Neuronal stem cell (in vitro differentiated cells): Measurements from ENCODE around the gene TMEM167A. TPM values are rescaled to one million over a fixed set of nuclear protein-coding genes. Genes with fewer than 3 reads are reported as not detected.

Source experiments
- DNase-seq: peaks from one replicate; pipeline ENCODE4 v3.0.0-alpha.2; 2013; ENCODE audit warnings: low spot score
- H2AFZ ChIP-seq: one replicate; pipeline ENCODE4 v1.6.1; 2013; ENCODE audit warnings: mild to moderate bottlenecking, low read length, inconsistent platforms
- H2AK5ac ChIP-seq: 2 replicates; pipeline ENCODE4 v1.6.1; 2013; ENCODE audit warnings: low read depth, mild to moderate bottlenecking, inconsistent platforms, low read length, moderate library complexity, mixed read lengths
- H2BK120ac ChIP-seq: 2 replicates; pipeline ENCODE4 v1.6.1; 2013; ENCODE audit warnings: low read depth, mild to moderate bottlenecking, inconsistent platforms, low read length, moderate library complexity, mixed read lengths
- H2BK12ac ChIP-seq: one replicate; pipeline ENCODE4 v1.6.1; 2013; ENCODE audit warnings: low read length, inconsistent platforms
- H2BK15ac ChIP-seq: 2 replicates; pipeline ENCODE4 v1.6.1; 2013; ENCODE audit warnings: mild to moderate bottlenecking, low read length, inconsistent platforms, mixed read lengths
- H2BK5ac ChIP-seq: one replicate; pipeline ENCODE4 v1.6.1; 2013; ENCODE audit warnings: inconsistent platforms, mild to moderate bottlenecking, low read length, moderate library complexity
- H3K14ac ChIP-seq: one replicate; pipeline ENCODE4 v1.6.1; 2013; ENCODE audit warnings: low read length, inconsistent platforms
- H3K18ac ChIP-seq: 2 replicates; pipeline ENCODE4 v1.6.1; 2013; ENCODE audit warnings: low read length, inconsistent platforms
- H3K23ac ChIP-seq: 2 replicates; pipeline ENCODE4 v1.6.1; 2013; ENCODE audit warnings: low read depth, mild to moderate bottlenecking, mixed read lengths, low read length, inconsistent platforms; ENCODE audit not compliant: poor library complexity
- H3K27ac ChIP-seq: replicated peaks from 3 replicates; pipeline ENCODE4 v1.5.1; 2013; ENCODE audit warnings: low read length, inconsistent platforms
- H3K27me3 ChIP-seq, 3 experiments: 2 replicates each; pipeline ENCODE4 v1.6.1; 2013; ENCODE audit warnings: low read length in 3 of 3, mild to moderate bottlenecking in 2 of 3, inconsistent platforms in 1 of 3, low read depth in 1 of 3, mixed read lengths in 1 of 3, moderate library complexity in 1 of 3; ENCODE audit not compliant: control insufficient read depth in 3 of 3, insufficient read depth in 3 of 3
- H3K36me3 ChIP-seq, 2 donors: replicated peaks in 1 of 2; 2 replicates each; pipeline ENCODE4 v1.6.1; 2013; ENCODE audit warnings: low read length in 2 of 2; ENCODE audit not compliant: control insufficient read depth in 2 of 2, insufficient read depth in 2 of 2
- H3K4ac ChIP-seq: 2 replicates; pipeline ENCODE4 v1.6.1; 2013; ENCODE audit warnings: inconsistent platforms, mild to moderate bottlenecking, low read length, moderate library complexity
- H3K4me1 ChIP-seq, 2 donors: 1 replicate in 1 of 2; 2 replicates in 1 of 2; pipeline ENCODE4 v1.6.1; 2013; ENCODE audit warnings: low read length in 2 of 2, low read depth in 1 of 2; ENCODE audit not compliant: control insufficient read depth in 2 of 2, insufficient read depth in 1 of 2
- H3K4me2 ChIP-seq: one replicate; pipeline ENCODE4 v1.6.1; 2013; ENCODE audit warnings: mild to moderate bottlenecking, low read length, inconsistent platforms; ENCODE audit not compliant: insufficient read depth, poor library complexity, severe bottlenecking
- H3K4me3 ChIP-seq, 2 donors: 2 replicates each; pipeline ENCODE4 v1.5.1; 2013; ENCODE audit warnings: low read length in 2 of 2, mild to moderate bottlenecking in 2 of 2, inconsistent platforms in 1 of 2, moderate library complexity in 1 of 2
- H3K79me1 ChIP-seq: one replicate; pipeline ENCODE4 v1.6.1; 2013; ENCODE audit warnings: low read depth, mild to moderate bottlenecking, inconsistent platforms, low read length, moderate library complexity
- H3K9ac ChIP-seq: one replicate; pipeline ENCODE4 v1.6.1; 2013; ENCODE audit warnings: mild to moderate bottlenecking, low read depth, low read length, inconsistent platforms; ENCODE audit not compliant: poor library complexity
- H3K9me3 ChIP-seq, 2 donors: replicated peaks in 1 of 2; 2 replicates each; pipeline versions ENCODE3 to v1.6.1; 2013; ENCODE audit warnings: low read length in 2 of 2, mild to moderate bottlenecking in 2 of 2, inconsistent platforms in 1 of 2, low read depth in 1 of 2, mixed read lengths in 1 of 2, moderate library complexity in 1 of 2; ENCODE audit not compliant: control insufficient read depth in 2 of 2, insufficient read depth in 1 of 2
- H4K8ac ChIP-seq: one replicate; pipeline ENCODE4 v1.6.1; 2013; ENCODE audit warnings: low read depth, mild to moderate bottlenecking, inconsistent platforms, low read length, moderate library complexity
- H4K91ac ChIP-seq: one replicate; pipeline ENCODE4 v1.6.1; 2013; ENCODE audit warnings: low read length, low read depth, mild to moderate bottlenecking, inconsistent platforms; ENCODE audit not compliant: poor library complexity
- WGBS, 2 donors: extraction: QIAGEN DNeasy Blood & Tissue Kit; methylation state at CpG; one replicate each; pipeline ENCODE4 v1.1.7; 2013; ENCODE audit warnings: missing lambda C conversion rate in 2 of 2, mixed read lengths in 1 of 2; ENCODE audit not compliant: insufficient read length in 2 of 2, insufficient replicate concordance in 1 of 2; ENCODE audit errors: extremely low coverage in 2 of 2; 5-methylcytosine and 5-hydroxymethylcytosine counted together
- polyA plus RNA-seq, 2 experiments: library from polyadenylated mRNA; stranded (reverse); fragments of 200-250 nt; gene quantifications; one replicate each; pipeline ENCODE4 v1.2.3, GENCODE V29; 2013

Gene TMEM167A
- 73.6 TPM for polyA plus RNA-seq (2013, experiment 1 of 2)
- 72.3 TPM for polyA plus RNA-seq (2013, experiment 2 of 2)

GRCh38 chr5:83076742-83077661 is at the start of gene TMEM167A, which contains the start of gene XRCC4:
Gene TMEM167A, minus strand, starts transcription at chr5:83077394. Its CDS starts 71 bp downstream, at chr5:83077323.
Gene XRCC4, plus strand, starts transcription at chr5:83077547. Its CDS starts 27,373 bp downstream, at chr5:83104920.
- Histone ChIP-seq H3K18ac (peak within 1 kb of the TSS; percentile 83), H3K4ac (no peak within 1 kb of the TSS), H2AK5ac (no peak within 1 kb of the TSS), H2BK12ac (no peak within 1 kb of the TSS), H2BK120ac (no peak within 1 kb of the TSS), H3K79me1 (peaks cover 2% of the 10 kb centered on the region), H3K27ac (peak within 1 kb of the TSS; percentile 48), H2AFZ (peak within 1 kb of the TSS; percentile 86), H2BK5ac (no peak within 1 kb of the TSS), H2BK15ac (no peak within 1 kb of the TSS), H3K4me1 (peaks cover 0 to 3% of the 10 kb centered on the region in 2 donors), H3K9me3 (no peaks in the 10 kb centered on the region), H4K8ac (no peak within 1 kb of the TSS), H3K14ac (peak within 1 kb of the TSS; percentile 25), H3K4me2 (peak within 1 kb of the TSS; percentile 79), H3K27me3 (no peaks in the 10 kb centered on the region), H3K23ac (peak within 1 kb of the TSS; percentile 81), H3K4me3 (peak within 1 kb of the TSS; percentile 69 to 98), H3K9ac (peak within 1 kb of the TSS; percentile 89), H4K91ac (no peak within 1 kb of the TSS), H3K36me3 (peaks cover 3 to 33% of the 10 kb centered on the region in 2 donors)
- no CpG with 5 or more reads among the region's 44 CpGs for WGBS, 2 donors
- DNase-seq: peak; percentile 95

- H2BK5ac ChIP-seq: no peak overlapping the region
- DNase-seq: no peak
- no peak overlapping the region for H3K27ac ChIP-seq
- H2BK12ac ChIP-seq: no peak overlapping the region
- H2AFZ ChIP-seq: no peak overlapping the region
- no peak overlapping the region for H3K14ac ChIP-seq
- H4K8ac ChIP-seq: no peak overlapping the region
- H3K79me1 ChIP-seq: no peaks in the 10 kb centered on the region
- H3K4ac ChIP-seq: no peak overlapping the region
- H2BK120ac ChIP-seq: no peak overlapping the region
- H3K23ac ChIP-seq: no peak overlapping the region
- H3K18ac ChIP-seq: no peak overlapping the region
- H3K36me3 ChIP-seq: no peaks in the 10 kb centered on the region
- no peaks in the 10 kb centered on the region for H3K27me3 ChIP-seq
- WGBS, 2 donors: no CpG with 5 or more reads among the region's 2 CpGs
- H3K9ac ChIP-seq: no peak overlapping the region
- H3K9me3 ChIP-seq: no peaks in the 10 kb centered on the region
- H3K4me2 ChIP-seq: no peak overlapping the region
- no peaks in the 10 kb centered on the region for H3K4me1 ChIP-seq
- H2BK15ac ChIP-seq: no peak overlapping the region
- H2AK5ac ChIP-seq: no peak overlapping the region
- H3K4me3 ChIP-seq: no peak overlapping the region
- H4K91ac ChIP-seq: no peak overlapping the region
Observed at GRCh38 chr5:83126501-83126900, 49.3 kb upstream of the TMEM167A start.

- Histone ChIP-seq H3K4ac (no peak overlapping the region), H3K27me3 (no peaks in the 10 kb centered on the region), H2BK5ac (no peak overlapping the region), H3K4me1 (no peaks in the 10 kb centered on the region), H2AK5ac (no peak overlapping the region), H3K4me3 (no peak overlapping the region), H4K8ac (no peak overlapping the region), H3K9me3 (peaks cover 0 to under 1% of the 10 kb centered on the region in 2 donors), H2BK12ac (no peak overlapping the region), H2AFZ (no peak overlapping the region), H3K9ac (no peak overlapping the region), H3K27ac (no peak overlapping the region), H2BK15ac (no peak overlapping the region), H3K4me2 (no peak overlapping the region), H3K23ac (no peak overlapping the region), H2BK120ac (no peak overlapping the region), H3K79me1 (no peaks in the 10 kb centered on the region), H3K18ac (no peak overlapping the region), H4K91ac (no peak overlapping the region), H3K36me3 (no peaks in the 10 kb centered on the region), H3K14ac (no peak overlapping the region)
- WGBS, 2 donors: no CpG with 5 or more reads among the region's 7 CpGs
- DNase-seq: no peak
Observed at GRCh38 chr5:83125560-83125959, 48.4 kb upstream of the TMEM167A start.

GRCh38 chr5:83124593-83124992 is 47.4 kb upstream of the TMEM167A start:
- Histone ChIP-seq H3K4me3 (no peak overlapping the region), H2BK12ac (no peak overlapping the region), H3K4ac (no peak overlapping the region), H3K79me1 (no peaks in the 10 kb centered on the region), H2BK15ac (no peak overlapping the region), H2AFZ (no peak overlapping the region), H3K27ac (no peak overlapping the region), H3K9ac (no peak overlapping the region), H2BK5ac (no peak overlapping the region), H4K91ac (no peak overlapping the region), H3K23ac (no peak overlapping the region), H3K36me3 (no peaks in the 10 kb centered on the region), H3K27me3 (no peaks in the 10 kb centered on the region), H3K9me3 (peaks cover 0 to 4% of the 10 kb centered on the region in 2 donors), H2AK5ac (no peak overlapping the region), H3K4me1 (no peaks in the 10 kb centered on the region), H3K4me2 (no peak overlapping the region), H3K18ac (no peak overlapping the region), H4K8ac (no peak overlapping the region), H2BK120ac (no peak overlapping the region), H3K14ac (no peak overlapping the region)
- DNase-seq: no peak
- WGBS, 2 donors: no CpG with 5 or more reads among the region's 1 CpG
